ENCODE measurements around the gene NBAS. TPM values are rescaled to one million over a fixed set of nuclear protein-coding genes. Genes with fewer than 3 reads are reported as not detected.

Gene NBAS
- total and polyA plus RNA-seq, 2 of the 4 experiments (the other 2 are of a cell fraction), result 22.3 to 105 TPM

- in situ Hi-C loops (cut with MboI; ENCODE audit: low sequenced_read_pairs) (no loop called here), dilution Hi-C loops (cut with HindIII; ENCODE audit: low sequenced_read_pairs, unreplicated experiment) (no loop called here), intact Hi-C loops (cut with micrococcal nuclease) (no loop called here)
- Histone ChIP-seq H3K79me1 (ENCODE audit: low read depth in 1 of 2, low read length in 2 of 2) (no peaks in the 10 kb centered on the region), H2BK5ac (ENCODE audit: low read depth, low read length, poor library complexity, severe bottlenecking) (no peak overlapping the region), H3K27me3 (ENCODE audit: control insufficient read depth, insufficient read depth, low read length) (no peaks in the 10 kb centered on the region), H3K4me1 (ENCODE audit: control insufficient read depth, insufficient read depth, low read length) (no peaks in the 10 kb centered on the region), H3K27ac (ENCODE audit: insufficient read depth, low read length) (no peak overlapping the region), H3K36me3 (ENCODE audit: control insufficient read depth, insufficient read depth, low read length) (peaks cover 30% of the 10 kb centered on the region), H2AK9ac (replicated peaks; ENCODE audit: low read depth, low read length, poor library complexity) (no peak overlapping the region), H3K9me3 (ENCODE audit: control insufficient read depth, insufficient read depth, low read length) (no peaks in the 10 kb centered on the region), H3K23ac (ENCODE audit: low read depth, low read length) (no peak overlapping the region), H4K5ac (ENCODE audit: low read depth, low read length) (no peak overlapping the region), H3K9me1 (ENCODE audit: insufficient read depth, low read length) (no peaks in the 10 kb centered on the region), H3K18ac (ENCODE audit: low read depth, low read length) (no peak overlapping the region), H3K14ac (replicated peaks; ENCODE audit: low read depth, low read length) (no peak overlapping the region), H2BK20ac (ENCODE audit: low read depth, low read length) (no peak overlapping the region), H4K8ac (ENCODE audit: low read depth in 2 of 2, low read length in 2 of 2) (no peak overlapping the region), H3K9ac (ENCODE audit: low read depth, low read length) (no peak overlapping the region), H4K91ac (ENCODE audit: insufficient read depth, low read depth, low read length) (no peak overlapping the region), H3K4ac (ENCODE audit: low read depth, low read length) (no peak overlapping the region), H4K20me1 (ENCODE audit: insufficient read depth, low read length) (no peaks in the 10 kb centered on the region), H3K4me2 (ENCODE audit: low read depth, low read length) (no peak overlapping the region), H3K56ac (ENCODE audit: extremely low read depth, insufficient read depth, low read length) (no peak overlapping the region), H2AFZ (replicated peaks; ENCODE audit: low read length, poor library complexity) (no peak overlapping the region), H2BK15ac (ENCODE audit: low read depth, low read length) (no peak overlapping the region), H2BK120ac (ENCODE audit: low read depth, low read length) (no peak overlapping the region), H2AK5ac (ENCODE audit: low read depth, low read length) (no peak overlapping the region), H3K4me3 (ENCODE audit: insufficient read depth, low read depth, low read length) (no peak overlapping the region)
- DNase-seq (no peak), ATAC-seq (ENCODE audit: low read depth) (no peak)
- TF ChIP-seq CTCF (conservative IDR thresholded peaks at IDR 0.05; ENCODE audit: low read depth, low read length) (no peak), RFX5 (IDR thresholded peaks at IDR 0.05; ENCODE audit: low read depth, low read length) (no peak), RCOR1 (IDR thresholded peaks at IDR 0.05; ENCODE audit: insufficient replicate concordance, low read length) (no peak), ELK1 (IDR thresholded peaks at IDR 0.05; ENCODE audit: borderline replicate concordance, low read depth, low read length) (no peak), FOS (IDR thresholded peaks at IDR 0.05; ENCODE audit: low read depth, low read length) (no peak), USF2 (IDR thresholded peaks at IDR 0.05; ENCODE audit: low read depth, low read length) (no peak), NFE2L2 (IDR thresholded peaks at IDR 0.05; ENCODE audit: low read depth, low read length) (no peak), POLR2A (IDR thresholded peaks at IDR 0.05; ENCODE audit: low read depth, low read length) (no peak), CHD1 (IDR thresholded peaks at IDR 0.05; ENCODE audit: low read depth, low read length) (no peak), BHLHE40 (IDR thresholded peaks at IDR 0.05; ENCODE audit: low read depth, low read length) (no peak), MAZ (IDR thresholded peaks at IDR 0.05; ENCODE audit: borderline replicate concordance, low read depth, low read length) (no peak), SMC3 (IDR thresholded peaks at IDR 0.05; ENCODE audit: low read depth, low read length) (no peak), MXI1 (IDR thresholded peaks at IDR 0.05; ENCODE audit: borderline replicate concordance, low read depth, low read length) (no peak), MAFK (IDR thresholded peaks at IDR 0.05; ENCODE audit: low read depth, low read length) (no peak), RAD21 (IDR thresholded peaks at IDR 0.05; ENCODE audit: low read length) (no peak), CEBPB (IDR thresholded peaks at IDR 0.05; ENCODE audit: low read depth, low read length) (no peak)
- WGBS, 2 experiments (ENCODE audit: extremely low coverage in 2 of 2, insufficient read length in 1 of 2), result no CpG with 5 or more reads among the region's 5 CpGs
- no TSS peak for BruUV-seq (replicated peaks)
- POLR2A ChIA-PET (ENCODE audit: unreplicated experiment), result no interaction called here
- CTCF ChIA-PET, result no interaction called here
Observed at GRCh38 chr2:15610430-15610952, 49.4 kb upstream of the NBAS start.

Measured in IMR-90 (cell line).